HG03432 (cell line): ENCODE measurements around the gene LPP.

Source experiments
- ATAC-seq: cut with Tn5 transposase; IDR thresholded peaks from one replicate; pipeline ENCODE4 v1.9.1; 2021; ENCODE audit warnings: mild to moderate bottlenecking, moderate library complexity; ENCODE audit not compliant: unreplicated experiment

The LPP gene

DNA sequence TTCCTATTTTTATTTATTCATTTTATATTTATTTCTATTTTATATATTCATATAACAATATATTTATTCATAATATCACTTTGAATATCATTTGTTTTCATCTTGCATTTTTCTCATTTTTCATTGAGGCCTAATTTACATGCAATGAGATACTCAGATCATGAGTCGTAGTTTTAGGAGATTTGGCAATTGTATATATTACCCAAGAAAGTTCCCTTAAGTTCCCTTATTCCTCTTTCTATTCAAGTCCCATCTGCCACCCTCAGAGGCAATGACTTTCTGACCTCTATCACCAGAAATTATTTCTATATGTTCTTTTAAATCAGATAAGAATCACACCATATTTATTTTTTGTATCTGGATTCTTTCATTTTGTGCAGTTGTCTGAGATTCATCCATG, 688.7 kb downstream of the LPP start:
- no peak for ATAC-seq

- ATAC-seq: no peak
These were observed 690.1 kb downstream of the LPP start for GRCh38 chr3:188844096-188844495.

- no peak for ATAC-seq
These were observed 691.6 kb downstream of the LPP start for GRCh38 chr3:188845514-188845913.

DNA sequence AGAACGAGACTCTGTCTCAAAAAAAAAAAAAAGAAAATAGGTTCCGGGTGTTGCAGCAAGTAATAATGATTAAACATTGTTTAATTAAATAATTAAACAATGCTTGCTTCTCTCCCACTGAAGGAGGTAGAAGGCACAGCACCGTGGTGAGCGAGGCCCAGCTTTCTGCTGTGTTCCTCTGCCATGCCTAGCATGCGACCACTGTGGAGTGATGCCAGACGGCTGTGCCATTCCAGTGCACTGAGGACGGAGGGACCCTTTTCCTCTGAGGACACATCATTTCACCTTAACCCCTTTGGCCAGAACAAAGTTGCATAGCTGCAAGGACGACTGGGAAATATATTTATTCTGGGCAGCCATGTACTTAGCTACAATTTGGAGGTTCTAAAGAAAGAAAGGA, 695.0 kb downstream of the LPP start:
- no peak for ATAC-seq

GRCh38 chr3:188853856-188854771, 700.2 kb downstream of the LPP start:
- ATAC-seq: no peak

DNA sequence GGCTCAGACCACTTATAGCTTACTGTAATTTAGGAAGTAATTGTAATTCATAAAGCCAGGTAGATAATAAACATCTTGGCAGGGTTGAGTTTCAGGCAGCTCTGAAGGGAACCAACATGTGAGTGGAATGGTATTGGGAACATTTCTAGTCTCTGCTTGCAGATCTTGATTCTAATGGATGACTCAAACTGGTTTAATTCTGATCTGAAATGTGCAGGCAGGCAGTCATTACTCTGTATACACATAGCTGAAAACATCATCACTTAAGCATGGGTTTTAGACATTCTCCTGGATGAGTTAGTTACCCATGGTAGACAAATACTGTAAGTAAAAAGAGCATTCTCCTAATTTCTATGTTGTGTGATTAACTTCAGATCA, 700.8 kb downstream of the LPP start:
- ATAC-seq: no peak

GRCh38 chr3:188855675-188856074, 701.7 kb downstream of the LPP start:
- no peak for ATAC-seq

- ATAC-seq: no peak
These were observed 706.2 kb downstream of the LPP start for GRCh38 chr3:188860147-188860546.

GRCh38 chr3:188861842-188862744, 708.1 kb downstream of the LPP start:
- ATAC-seq: no peak

GRCh38 chr3:188863999-188864406, 710.0 kb downstream of the LPP start:
- ATAC-seq: no peak

DNA sequence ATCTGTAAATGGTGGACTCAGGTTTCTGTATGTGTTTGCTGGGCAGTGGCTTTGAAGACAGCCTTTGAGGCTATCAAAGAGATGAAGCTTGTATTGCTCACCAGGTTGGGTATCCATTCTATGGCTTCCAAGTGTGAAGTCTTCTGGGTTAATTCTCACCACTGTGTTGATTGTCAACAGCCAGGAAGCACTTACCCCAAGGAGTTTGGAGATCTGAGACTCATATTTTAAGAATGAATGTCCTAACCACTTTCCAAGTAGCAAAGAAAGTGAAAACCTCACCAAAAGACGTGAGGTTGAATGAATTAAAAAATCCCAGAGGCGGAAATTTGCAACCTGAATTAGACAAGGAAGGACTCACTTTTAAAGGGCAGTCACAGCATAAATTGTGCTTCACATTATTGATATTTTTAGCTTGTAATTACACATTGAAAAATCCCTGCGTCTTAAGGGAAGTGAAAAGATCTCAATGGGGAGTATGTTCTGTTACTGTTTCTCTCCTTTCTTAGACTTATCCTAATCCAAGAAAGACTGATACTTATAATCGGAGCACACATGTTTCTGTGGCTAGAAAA, 713.8 kb downstream of the LPP start:
- no peak for ATAC-seq

DNA sequence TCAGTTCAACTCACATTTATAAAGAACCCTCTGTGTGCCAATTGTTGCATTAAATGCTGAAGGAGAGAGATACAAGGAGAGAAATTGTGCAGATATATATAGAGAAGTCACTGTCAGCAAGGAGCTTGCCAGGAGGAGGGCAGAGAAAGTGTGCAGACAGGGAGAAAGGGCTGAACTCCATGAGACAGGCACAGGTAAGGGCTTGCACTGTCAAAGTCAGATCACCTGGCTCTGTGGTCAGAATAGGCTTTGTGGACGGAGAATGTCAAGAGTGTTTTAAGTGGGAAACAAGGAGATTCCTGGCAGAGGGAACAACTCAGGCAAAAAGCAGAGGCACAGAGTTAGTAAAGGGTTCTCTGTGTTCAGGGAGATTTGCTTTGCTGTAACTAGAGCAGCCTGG, 714.8 kb downstream of the LPP start:
- ATAC-seq: no peak

DNA sequence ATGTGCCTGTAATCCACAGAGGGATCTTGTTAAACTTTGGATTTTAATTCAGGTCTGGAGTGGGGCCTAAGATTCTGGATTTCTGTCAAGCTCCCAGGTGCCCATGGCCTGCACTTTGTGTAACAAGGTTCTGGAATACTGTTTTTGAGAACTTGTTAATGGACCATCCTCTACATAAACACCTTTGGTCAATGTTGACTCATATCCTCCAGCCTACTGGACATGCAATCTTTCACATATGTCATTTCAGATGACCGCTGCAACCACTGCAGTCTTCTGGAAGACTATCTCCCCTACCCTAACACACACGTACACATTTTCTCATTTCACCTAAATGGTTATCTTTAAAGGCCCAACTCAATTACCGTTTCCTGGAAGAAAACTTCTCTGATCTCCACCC, 715.7 kb downstream of the LPP start:
- no peak for ATAC-seq

- ATAC-seq: no peak
These were observed 716.5 kb downstream of the LPP start for GRCh38 chr3:188870431-188870830.

DNA sequence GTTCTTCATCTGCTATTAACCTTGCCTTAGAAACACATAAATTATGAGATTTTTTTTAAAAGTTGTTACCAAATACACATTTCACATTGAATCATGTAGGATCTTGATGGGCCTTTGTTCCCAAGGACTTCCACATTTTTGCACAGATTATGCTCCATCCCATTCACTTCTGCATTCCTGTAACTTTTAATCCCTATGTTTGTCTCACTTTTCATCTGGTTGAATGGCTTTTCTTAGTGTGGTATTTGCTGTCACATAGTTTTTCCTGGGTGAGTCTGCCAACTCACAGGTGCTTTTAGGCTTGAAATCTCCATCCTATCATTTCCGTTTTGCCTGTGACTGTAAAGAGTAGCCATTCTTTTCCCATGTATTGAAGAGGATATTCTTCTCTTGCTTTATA, 720.6 kb downstream of the LPP start:
- ATAC-seq: no peak

GRCh38 chr3:188875413-188875812, 721.5 kb downstream of the LPP start:
- ATAC-seq: no peak

DNA sequence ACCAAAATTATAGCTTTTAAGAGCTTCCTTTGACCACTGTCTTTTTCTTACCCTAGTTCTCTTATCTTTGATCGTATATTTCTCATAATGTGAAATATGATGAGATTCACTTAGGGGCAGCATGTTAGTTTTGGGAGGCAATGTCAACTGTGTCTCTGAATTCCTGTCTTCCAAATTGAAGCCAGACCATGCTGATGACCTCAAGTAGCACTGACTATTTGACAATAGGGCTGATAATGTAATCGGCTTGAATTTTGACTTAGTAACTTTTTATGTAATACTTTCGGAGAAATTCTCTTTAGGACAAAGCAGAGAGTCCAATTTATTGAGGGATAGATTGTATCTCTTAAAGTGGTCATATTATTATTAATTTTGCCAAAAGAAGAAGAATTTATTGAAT, 722.4 kb downstream of the LPP start:
- no peak for ATAC-seq

DNA sequence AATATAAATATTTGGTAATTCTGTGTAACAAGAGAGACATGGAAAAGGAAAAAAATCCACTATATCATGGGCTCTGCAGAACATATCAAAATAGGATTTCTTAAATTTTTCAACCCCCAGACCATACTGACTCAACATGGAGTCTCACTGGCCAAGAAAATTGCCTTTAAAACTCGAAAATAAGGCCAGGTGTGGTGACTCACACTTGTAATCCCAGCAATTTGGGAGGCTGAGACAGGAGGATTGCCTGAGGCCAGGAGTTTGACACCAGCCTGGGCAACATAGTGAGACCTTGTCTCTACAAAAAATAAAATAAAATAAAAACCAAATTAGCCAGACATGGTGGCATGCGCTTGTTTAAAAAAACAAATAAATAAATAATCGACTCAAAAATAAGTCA, 723.4 kb downstream of the LPP start:
- ATAC-seq: no peak

DNA sequence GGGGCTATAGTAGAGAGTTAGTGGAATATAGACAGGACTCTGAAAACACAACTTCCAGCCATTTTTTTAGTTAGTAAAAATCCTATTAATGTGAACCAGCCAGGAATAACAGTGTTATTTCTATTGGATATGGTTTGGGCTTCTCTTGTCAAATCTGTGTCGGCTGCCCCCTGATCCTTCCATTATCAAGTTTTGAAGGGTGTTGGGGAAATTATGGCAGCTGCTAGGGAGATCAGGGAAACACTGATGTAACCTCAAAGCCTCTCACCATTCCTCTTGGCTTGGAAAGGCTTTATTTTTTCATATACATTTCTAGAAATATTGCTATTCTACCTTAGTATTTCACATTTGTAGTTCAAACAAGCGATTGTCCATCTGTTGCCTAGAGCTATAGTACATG, 724.1 kb downstream of the LPP start:
- ATAC-seq: no peak

DNA sequence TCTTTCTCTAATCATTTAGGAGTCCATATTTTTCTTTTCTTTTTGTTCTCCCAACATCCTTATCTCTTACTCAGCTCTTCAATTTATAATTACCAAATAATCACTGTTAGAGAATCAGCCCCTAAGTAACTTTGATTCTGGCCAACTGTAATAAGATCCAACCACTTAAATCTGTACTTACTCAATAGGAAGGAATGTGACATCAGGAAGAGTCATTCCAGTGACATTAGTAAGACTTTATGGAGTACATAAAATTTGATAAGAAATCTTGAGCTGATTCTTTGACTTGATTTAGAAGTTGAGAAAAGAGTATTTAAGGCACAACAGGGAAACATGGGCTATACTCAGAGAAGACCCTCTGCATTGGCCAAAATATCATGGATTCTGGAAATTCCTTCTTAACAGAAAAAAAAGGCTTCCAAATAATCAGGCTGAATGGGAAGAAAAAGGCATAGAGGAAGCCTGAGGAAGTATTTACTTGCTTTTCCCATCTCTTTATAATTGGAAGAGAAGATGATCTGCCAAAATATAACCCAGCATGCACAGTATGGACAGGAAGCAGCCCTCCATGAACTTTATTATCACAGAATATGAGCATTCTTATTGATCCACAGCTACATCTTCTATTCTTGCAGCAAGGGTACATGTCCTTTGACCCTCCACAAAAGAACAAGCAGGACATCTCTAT, 728.1 kb downstream of the LPP start:
- ATAC-seq: no peak
